Liver (tissue), 9 donors: Measurements from ENCODE around the gene HSBP1. TPM values are rescaled to one million over a fixed set of nuclear protein-coding genes. Genes with fewer than 3 reads are reported as not detected.

Experiments
- DNase-seq: peaks from one replicate; pipeline ENCODE4 v3.0.0-alpha.2; 2017; ENCODE audit warnings: low spot score
- H3K27ac ChIP-seq, 2 donors: one replicate each; pipeline ENCODE4 v1.7.0; 2013; ENCODE audit warnings: inconsistent platforms in 2 of 2, low read length in 2 of 2, control low read depth in 1 of 2, low read depth in 1 of 2, mild to moderate bottlenecking in 1 of 2
- H3K27me3 ChIP-seq, 4 donors: one replicate each; pipeline versions ENCODE4 v1.6.1 to v1.7.0; 2013; ENCODE audit warnings: low read length in 3 of 4, inconsistent platforms in 1 of 4, mild to moderate bottlenecking in 1 of 4, moderate library complexity in 1 of 4; ENCODE audit not compliant: control insufficient read depth in 4 of 4, insufficient read depth in 4 of 4
- H3K36me3 ChIP-seq, 4 donors: one replicate each; pipeline versions ENCODE4 v1.6.1 to v1.7.0; 2013; ENCODE audit warnings: low read length in 3 of 4, mild to moderate bottlenecking in 3 of 4, low read depth in 1 of 4, moderate library complexity in 1 of 4; ENCODE audit not compliant: control insufficient read depth in 4 of 4, insufficient read depth in 3 of 4
- H3K4me1 ChIP-seq, 4 donors: one replicate each; pipeline versions ENCODE4 v1.6.1 to v1.7.0; 2013; ENCODE audit warnings: low read length in 3 of 4, mild to moderate bottlenecking in 3 of 4, moderate library complexity in 1 of 4; ENCODE audit not compliant: control insufficient read depth in 4 of 4, insufficient read depth in 4 of 4
- H3K4me3 ChIP-seq, 3 donors: one replicate each; pipeline versions ENCODE4 v1.6.1 to v1.7.0; 2013; ENCODE audit warnings: low read length in 3 of 3, control low read depth in 1 of 3, low read depth in 1 of 3, mild to moderate bottlenecking in 1 of 3
- H3K9ac ChIP-seq, 2 donors: one replicate each; pipeline ENCODE4 v1.7.0; 2013; ENCODE audit warnings: low read length in 2 of 2, mild to moderate bottlenecking in 2 of 2, moderate library complexity in 2 of 2, control low read depth in 1 of 2, low read depth in 1 of 2
- H3K9me3 ChIP-seq, 4 donors: one replicate each; pipeline versions ENCODE4 v1.6.1 to v1.7.0; 2013; ENCODE audit warnings: low read length in 3 of 4; ENCODE audit not compliant: control insufficient read depth in 4 of 4
- EGR1 ChIP-seq, 2 donors: IDR thresholded peaks; 2 replicates each; pipeline ENCODE4 v1.6.1; 2016 to 2018; ENCODE audit warnings: antibody characterized with exemption in 2 of 2, low read depth in 2 of 2
- FOXA1 ChIP-seq: IDR thresholded peaks from 2 replicates; pipeline ENCODE4 v1.6.1; 2016; ENCODE audit warnings: antibody characterized with exemption
- FOXA2 ChIP-seq: IDR thresholded peaks from 2 replicates; pipeline ENCODE4 v1.6.1; 2016; ENCODE audit warnings: antibody characterized with exemption
- GABPA ChIP-seq, 2 donors: IDR thresholded peaks in 1 of 2; conservative IDR thresholded peaks in 1 of 2; 2 replicates each; pipeline ENCODE4 v1.6.1; 2016; ENCODE audit warnings: antibody characterized with exemption in 2 of 2, mild to moderate bottlenecking in 1 of 2, moderate library complexity in 1 of 2
- HNF4A ChIP-seq, 2 donors: conservative IDR thresholded peaks; 2 replicates each; pipeline ENCODE4 v1.6.1; 2016; ENCODE audit warnings: antibody characterized with exemption in 2 of 2, mild to moderate bottlenecking in 2 of 2
- HNF4G ChIP-seq: IDR thresholded peaks from 2 replicates; pipeline ENCODE4 v1.6.1; 2016; ENCODE audit warnings: antibody characterized with exemption
- NR2F2 ChIP-seq: IDR thresholded peaks from 2 replicates; pipeline ENCODE4 v1.6.1; 2016; ENCODE audit warnings: antibody characterized with exemption
- REST ChIP-seq: IDR thresholded peaks from 2 replicates; pipeline ENCODE4 v1.6.1; 2016; ENCODE audit warnings: antibody characterized with exemption, mild to moderate bottlenecking
- TAF1 ChIP-seq: conservative IDR thresholded peaks from 2 replicates; pipeline ENCODE4 v1.6.1; 2016; ENCODE audit warnings: antibody characterized with exemption, mild to moderate bottlenecking
- YY1 ChIP-seq: IDR thresholded peaks from 2 replicates; pipeline ENCODE4 v1.6.1; 2016; ENCODE audit warnings: antibody characterized with exemption, mild to moderate bottlenecking
- WGBS: extraction: QIAGEN DNeasy Blood & Tissue Kit; methylation state at CpG from one replicate; pipeline ENCODE4 v1.1.7; 2013; 5-methylcytosine and 5-hydroxymethylcytosine counted together
- polyA plus RNA-seq, 2 donors: library from polyadenylated mRNA; stranded (reverse) in 1 of 2; unstranded in 1 of 2; fragments of 200-250 nt in 1 of 2; fragments of >200 nt in 1 of 2; fragmentation: Nextera tagmentation in 1 of 2; extraction: Ambion mirVana in 1 of 2; gene quantifications; one replicate each; pipeline versions ENCODE4 v1.2.1 to v1.2.3, GENCODE V29; 2013 to 2015
- total RNA-seq, 2 donors: library from RNA; depleted of rRNA; stranded (reverse); fragments of >200 nt; gene quantifications; one replicate each; pipeline ENCODE4 v1.2.3, GENCODE V29; 2014
- TF ChIP-seq, protein P1 (sequence below): IDR thresholded peaks from 2 replicates; pipeline ENCODE4 v1.6.1; 2016; ENCODE audit warnings: antibody characterized with exemption
- TF ChIP-seq, protein P2 (sequence below): IDR thresholded peaks from 2 replicates; pipeline ENCODE4 v1.6.1; 2016; ENCODE audit warnings: antibody characterized with exemption
- TF ChIP-seq, protein P3 (sequence below): fragments of 150-350 bp; IDR thresholded peaks from 2 replicates; pipeline ENCODE4 v1.5.1; 2017; ENCODE audit warnings: improper control_type of control experiment, low read depth, low read length; ENCODE audit not compliant: missing input control
- donor health status: healthy.
- donor health status: healthy.
- donor health status: healthy.
- donor health status: healthy.
- donor health status: healthy.

The HSBP1 gene
- total and polyA plus RNA-seq, 4 donors: 5.1 to 106 (median 38.3) TPM

- Histone ChIP-seq H3K4me1 (no peaks in the 10 kb centered on the region), H3K36me3 (no peaks in the 10 kb centered on the region), H3K27ac (no peak overlapping the region), H3K9me3 (peaks cover 0 to 3% (median 0%) of the 10 kb centered on the region in 4 donors), H3K4me3 (no peak overlapping the region), H3K9ac (no peak overlapping the region), H3K27me3 (no peaks in the 10 kb centered on the region)
- WGBS: 83% methylated on average over 1 of the region's 1 CpG
- no peak for DNase-seq
- TF ChIP-seq YY1 (no peak), FOXA1 (no peak), GABPA (IDR thresholded peaks at IDR 0.05 in 1 of 2, conservative IDR thresholded peaks at IDR 0.05 in 1 of 2) (no peak), NR2F2 (no peak), FOXA2 (no peak), TAF1 (no peak), EGR1 (IDR thresholded peaks at IDR 0.05; ENCODE audit: low read depth in 2 of 2) (no peak), HNF4G (no peak), REST (no peak), HNF4A (conservative IDR thresholded peaks at IDR 0.05) (no peak)
- TF ChIP-seq, protein P1, sequence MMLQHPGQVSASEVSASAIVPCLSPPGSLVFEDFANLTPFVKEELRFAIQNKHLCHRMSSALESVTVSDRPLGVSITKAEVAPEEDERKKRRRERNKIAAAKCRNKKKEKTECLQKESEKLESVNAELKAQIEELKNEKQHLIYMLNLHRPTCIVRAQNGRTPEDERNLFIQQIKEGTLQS: no peak
- TF ChIP-seq, protein P2, sequence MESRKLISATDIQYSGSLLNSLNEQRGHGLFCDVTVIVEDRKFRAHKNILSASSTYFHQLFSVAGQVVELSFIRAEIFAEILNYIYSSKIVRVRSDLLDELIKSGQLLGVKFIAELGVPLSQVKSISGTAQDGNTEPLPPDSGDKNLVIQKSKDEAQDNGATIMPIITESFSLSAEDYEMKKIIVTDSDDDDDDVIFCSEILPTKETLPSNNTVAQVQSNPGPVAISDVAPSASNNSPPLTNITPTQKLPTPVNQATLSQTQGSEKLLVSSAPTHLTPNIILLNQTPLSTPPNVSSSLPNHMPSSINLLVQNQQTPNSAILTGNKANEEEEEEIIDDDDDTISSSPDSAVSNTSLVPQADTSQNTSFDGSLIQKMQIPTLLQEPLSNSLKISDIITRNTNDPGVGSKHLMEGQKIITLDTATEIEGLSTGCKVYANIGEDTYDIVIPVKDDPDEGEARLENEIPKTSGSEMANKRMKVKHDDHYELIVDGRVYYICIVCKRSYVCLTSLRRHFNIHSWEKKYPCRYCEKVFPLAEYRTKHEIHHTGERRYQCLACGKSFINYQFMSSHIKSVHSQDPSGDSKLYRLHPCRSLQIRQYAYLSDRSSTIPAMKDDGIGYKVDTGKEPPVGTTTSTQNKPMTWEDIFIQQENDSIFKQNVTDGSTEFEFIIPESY: no peak
- TF ChIP-seq, protein P3, sequence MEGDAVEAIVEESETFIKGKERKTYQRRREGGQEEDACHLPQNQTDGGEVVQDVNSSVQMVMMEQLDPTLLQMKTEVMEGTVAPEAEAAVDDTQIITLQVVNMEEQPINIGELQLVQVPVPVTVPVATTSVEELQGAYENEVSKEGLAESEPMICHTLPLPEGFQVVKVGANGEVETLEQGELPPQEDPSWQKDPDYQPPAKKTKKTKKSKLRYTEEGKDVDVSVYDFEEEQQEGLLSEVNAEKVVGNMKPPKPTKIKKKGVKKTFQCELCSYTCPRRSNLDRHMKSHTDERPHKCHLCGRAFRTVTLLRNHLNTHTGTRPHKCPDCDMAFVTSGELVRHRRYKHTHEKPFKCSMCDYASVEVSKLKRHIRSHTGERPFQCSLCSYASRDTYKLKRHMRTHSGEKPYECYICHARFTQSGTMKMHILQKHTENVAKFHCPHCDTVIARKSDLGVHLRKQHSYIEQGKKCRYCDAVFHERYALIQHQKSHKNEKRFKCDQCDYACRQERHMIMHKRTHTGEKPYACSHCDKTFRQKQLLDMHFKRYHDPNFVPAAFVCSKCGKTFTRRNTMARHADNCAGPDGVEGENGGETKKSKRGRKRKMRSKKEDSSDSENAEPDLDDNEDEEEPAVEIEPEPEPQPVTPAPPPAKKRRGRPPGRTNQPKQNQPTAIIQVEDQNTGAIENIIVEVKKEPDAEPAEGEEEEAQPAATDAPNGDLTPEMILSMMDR: no peak
Observed at GRCh38 chr16:83863682-83864081, 55.9 kb downstream of the HSBP1 start.

Other genes with a start within 250 kb of the HSBP1 start
- gene MLYCD, start 91.1 kb downstream of the HSBP1 start, total RNA-seq: 10 to 100 TPM in 1 of 2 donors, 1 to 10 TPM in 1; 3.7 to 24.4 TPM
- gene MLYCD, start 91.1 kb downstream of the HSBP1 start, polyA plus RNA-seq: 1 to 10 TPM; 7.1 to 7.8 TPM
- 10 to 100 TPM in 1 of 2 donors, 1 to 10 TPM in 1; 7.1 to 47.2 TPM for gene OSGIN1, start 145.3 kb downstream of the HSBP1 start, total RNA-seq
- 10 to 100 TPM; 73.6 to 90.4 TPM for gene OSGIN1, start 145.3 kb downstream of the HSBP1 start, polyA plus RNA-seq
- 1 to 10 TPM in 1 of 2 donors, not detected in 1; 2.7 TPM for gene NECAB2, start 160.3 kb downstream of the HSBP1 start, total RNA-seq
- gene NECAB2, start 160.3 kb downstream of the HSBP1 start, polyA plus RNA-seq: 1 to 10 TPM; 2.9 to 3.8 TPM
- under 1 TPM; 0.08 to 0.42 TPM for gene SLC38A8, start 234.8 kb downstream of the HSBP1 start, total RNA-seq
- 1 to 10 TPM in 1 of 2 donors, under 1 TPM in 1; 0.22 to 1.0 TPM for gene SLC38A8, start 234.8 kb downstream of the HSBP1 start, polyA plus RNA-seq